Activated T-helper 17 cell treated with anti-CD3 and anti-CD28 coated beads, Interleukin-2, amount 50 U/mL, for 72 hours (primary cell): ENCODE measurements around the gene BOD1. TPM values are rescaled to one million over a fixed set of nuclear protein-coding genes. Genes with fewer than 3 reads are reported as not detected.

ENCODE experiments used
- ATAC-seq: fragments of 150-1000 bp; cut with Tn5 transposase; replicated peaks from 2 replicates; pipeline ENCODE4 v1.10.0; 2021; ENCODE audit warnings: mild to moderate bottlenecking, moderate library complexity
- H3K27ac Mint-ChIP-seq: one replicate; pipeline ENCODE4 v1.8.0; 2022; ENCODE audit warnings: mixed read lengths
- H3K27me3 Mint-ChIP-seq: one replicate; pipeline ENCODE4 v1.8.0; 2022; ENCODE audit warnings: mixed read lengths
- H3K36me3 Mint-ChIP-seq: one replicate; pipeline ENCODE4 v1.8.0; 2022; ENCODE audit warnings: low read depth, mild to moderate bottlenecking, mixed read lengths
- H3K4me1 Mint-ChIP-seq: one replicate; pipeline ENCODE4 v1.8.0; 2022; ENCODE audit warnings: mixed read lengths
- H3K4me3 Mint-ChIP-seq: one replicate; pipeline ENCODE4 v1.8.0; 2022; ENCODE audit warnings: mild to moderate bottlenecking, mixed read lengths
- H3K9me3 Mint-ChIP-seq: one replicate; pipeline ENCODE4 v1.8.0; 2022; ENCODE audit warnings: mixed read lengths
- total RNA-seq, 2 donors: library from RNA; stranded (reverse); gene quantifications; one replicate each; pipeline ENCODE4 v1.2.3, GENCODE V29; 2022

BOD1 gene
- total RNA-seq, 2 donors from 2014 or later: 23.1 to 24.9 TPM

- Mint-ChIP-seq H3K27ac (no peak overlapping the region), H3K27me3 (peaks cover 9% of the 10 kb centered on the region), H3K36me3 (no peaks in the 10 kb centered on the region), H3K4me3 (no peak overlapping the region), H3K4me1 (no peaks in the 10 kb centered on the region), H3K9me3 (no peaks in the 10 kb centered on the region)
- ATAC-seq: no peak
These were observed 29.0 kb upstream of the BOD1 start for GRCh38 chr5:173645437-173645807.

- Mint-ChIP-seq H3K9me3 (no peaks in the 10 kb centered on the region), H3K4me3 (no peak overlapping the region), H3K36me3 (no peaks in the 10 kb centered on the region), H3K27ac (no peak overlapping the region), H3K27me3 (peaks cover 5% of the 10 kb centered on the region), H3K4me1 (no peaks in the 10 kb centered on the region)
- no peak for ATAC-seq
These were observed 28.4 kb upstream of the BOD1 start for GRCh38 chr5:173644673-173645436.

- H3K4me3 Mint-ChIP-seq: no peak overlapping the region
- no peaks in the 10 kb centered on the region for H3K4me1 Mint-ChIP-seq
- no peak for ATAC-seq
- H3K27ac Mint-ChIP-seq: no peak overlapping the region
- no peaks in the 10 kb centered on the region for H3K9me3 Mint-ChIP-seq
- peaks cover 5% of the 10 kb centered on the region for H3K27me3 Mint-ChIP-seq
- no peaks in the 10 kb centered on the region for H3K36me3 Mint-ChIP-seq
These were observed 27.5 kb upstream of the BOD1 start for GRCh38 chr5:173643964-173644363.

- Mint-ChIP-seq H3K27ac (no peak overlapping the region), H3K27me3 (peaks cover 5% of the 10 kb centered on the region), H3K9me3 (no peaks in the 10 kb centered on the region), H3K36me3 (no peaks in the 10 kb centered on the region), H3K4me3 (no peak overlapping the region), H3K4me1 (peaks cover 3% of the 10 kb centered on the region)
- ATAC-seq: no peak
These were observed 26.5 kb upstream of the BOD1 start for GRCh38 chr5:173642895-173643481.

GRCh38 chr5:173642191-173642816 lies 25.9 kb upstream of the BOD1 start:
- peaks cover 5% of the 10 kb centered on the region for H3K27me3 Mint-ChIP-seq
- H3K4me1 Mint-ChIP-seq: peaks cover 6% of the 10 kb centered on the region
- H3K27ac Mint-ChIP-seq: no peak overlapping the region
- no peaks in the 10 kb centered on the region for H3K9me3 Mint-ChIP-seq
- no peak for ATAC-seq
- H3K4me3 Mint-ChIP-seq: no peak overlapping the region
- no peaks in the 10 kb centered on the region for H3K36me3 Mint-ChIP-seq

- Mint-ChIP-seq H3K27me3 (no peaks in the 10 kb centered on the region), H3K36me3 (no peaks in the 10 kb centered on the region), H3K4me1 (peaks cover 8% of the 10 kb centered on the region), H3K9me3 (no peaks in the 10 kb centered on the region), H3K27ac (no peak overlapping the region), H3K4me3 (no peak overlapping the region)
- no peak for ATAC-seq
These were observed 23.8 kb upstream of the BOD1 start for GRCh38 chr5:173640156-173640804.

GRCh38 chr5:173638126-173639040 lies 21.9 kb upstream of the BOD1 start:
- no peak overlapping the region for H3K27ac Mint-ChIP-seq
- no peak overlapping the region for H3K4me3 Mint-ChIP-seq
- ATAC-seq: no peak

GRCh38 chr5:173637340-173637739 lies 20.9 kb upstream of the BOD1 start:
- no peaks in the 10 kb centered on the region for H3K9me3 Mint-ChIP-seq
- peaks cover 8% of the 10 kb centered on the region for H3K4me1 Mint-ChIP-seq
- H3K36me3 Mint-ChIP-seq: no peaks in the 10 kb centered on the region
- peak; percentile 67 for ATAC-seq
- H3K4me3 Mint-ChIP-seq: peak overlapping the region; percentile 2
- H3K27ac Mint-ChIP-seq: no peak overlapping the region
- peaks cover 3% of the 10 kb centered on the region for H3K27me3 Mint-ChIP-seq

More at GRCh38 chr5:173638126-173639040, 21.9 kb upstream of the BOD1 start:
- peaks cover 8% of the 10 kb centered on the region for H3K4me1 Mint-ChIP-seq
- H3K36me3 Mint-ChIP-seq: no peaks in the 10 kb centered on the region
- H3K27me3 Mint-ChIP-seq: no peaks in the 10 kb centered on the region
- no peaks in the 10 kb centered on the region for H3K9me3 Mint-ChIP-seq

GRCh38 chr5:173634465-173634983 lies 18.1 kb upstream of the BOD1 start:
- no peaks in the 10 kb centered on the region for H3K36me3 Mint-ChIP-seq
- ATAC-seq: no peak
- H3K27ac Mint-ChIP-seq: no peak overlapping the region
- H3K4me3 Mint-ChIP-seq: no peak overlapping the region
- no peaks in the 10 kb centered on the region for H3K9me3 Mint-ChIP-seq
- peaks cover 3% of the 10 kb centered on the region for H3K27me3 Mint-ChIP-seq
- H3K4me1 Mint-ChIP-seq: peaks cover 8% of the 10 kb centered on the region

- Mint-ChIP-seq H3K4me1 (peaks cover 7% of the 10 kb centered on the region), H3K9me3 (no peaks in the 10 kb centered on the region), H3K27ac (no peak overlapping the region), H3K4me3 (no peak overlapping the region), H3K27me3 (peaks cover 3% of the 10 kb centered on the region), H3K36me3 (no peaks in the 10 kb centered on the region)
- no peak for ATAC-seq
These were observed 16.9 kb upstream of the BOD1 start for GRCh38 chr5:173633304-173633703.

- no peak overlapping the region for H3K4me3 Mint-ChIP-seq
- H3K27ac Mint-ChIP-seq: no peak overlapping the region
- no peaks in the 10 kb centered on the region for H3K4me1 Mint-ChIP-seq
- H3K36me3 Mint-ChIP-seq: no peaks in the 10 kb centered on the region
- H3K9me3 Mint-ChIP-seq: no peaks in the 10 kb centered on the region
- peaks cover 3% of the 10 kb centered on the region for H3K27me3 Mint-ChIP-seq
- no peak for ATAC-seq
These were observed 15.0 kb upstream of the BOD1 start for GRCh38 chr5:173631478-173631877.

- Mint-ChIP-seq H3K27me3 (peaks cover 3% of the 10 kb centered on the region), H3K36me3 (no peaks in the 10 kb centered on the region), H3K9me3 (no peaks in the 10 kb centered on the region), H3K4me3 (no peak overlapping the region), H3K27ac (no peak overlapping the region), H3K4me1 (no peaks in the 10 kb centered on the region)
- ATAC-seq: no peak
These were observed 14.4 kb upstream of the BOD1 start for GRCh38 chr5:173630724-173631365.

GRCh38 chr5:173629628-173630027 lies 13.2 kb upstream of the BOD1 start:
- ATAC-seq: peak; percentile 21
- Mint-ChIP-seq H3K4me3 (no peak overlapping the region), H3K27me3 (peaks cover 3% of the 10 kb centered on the region), H3K27ac (no peak overlapping the region), H3K9me3 (no peaks in the 10 kb centered on the region), H3K4me1 (no peaks in the 10 kb centered on the region), H3K36me3 (no peaks in the 10 kb centered on the region)
